Dedifferentiated amniotic fluid mesenchymal stem cell (primary cell): Measurements from ENCODE around the gene XPNPEP3.
"Not testable (repeated sequence)": the region's sequence is repeated elsewhere in the genome, so short reads cannot be mapped to it uniquely, and the experiment has no call there.

Experiments
- DNase-seq: peaks from one replicate; pipeline ENCODE4 v3.0.0-alpha.2; 2016; ENCODE audit errors: extremely low spot score

The XPNPEP3 gene

GRCh38 chr22:40856513-40857308, at the start of gene XPNPEP3, which contains the start of gene ST13:
XPNPEP3 (plus strand) TSS chr22:40857148; CDS start chr22:40857182, 34 bp downstream.
ST13 (minus strand) TSS chr22:40856639; CDS start chr22:40856540, 99 bp downstream.
- DNase-seq: peak; percentile 95

DNA sequence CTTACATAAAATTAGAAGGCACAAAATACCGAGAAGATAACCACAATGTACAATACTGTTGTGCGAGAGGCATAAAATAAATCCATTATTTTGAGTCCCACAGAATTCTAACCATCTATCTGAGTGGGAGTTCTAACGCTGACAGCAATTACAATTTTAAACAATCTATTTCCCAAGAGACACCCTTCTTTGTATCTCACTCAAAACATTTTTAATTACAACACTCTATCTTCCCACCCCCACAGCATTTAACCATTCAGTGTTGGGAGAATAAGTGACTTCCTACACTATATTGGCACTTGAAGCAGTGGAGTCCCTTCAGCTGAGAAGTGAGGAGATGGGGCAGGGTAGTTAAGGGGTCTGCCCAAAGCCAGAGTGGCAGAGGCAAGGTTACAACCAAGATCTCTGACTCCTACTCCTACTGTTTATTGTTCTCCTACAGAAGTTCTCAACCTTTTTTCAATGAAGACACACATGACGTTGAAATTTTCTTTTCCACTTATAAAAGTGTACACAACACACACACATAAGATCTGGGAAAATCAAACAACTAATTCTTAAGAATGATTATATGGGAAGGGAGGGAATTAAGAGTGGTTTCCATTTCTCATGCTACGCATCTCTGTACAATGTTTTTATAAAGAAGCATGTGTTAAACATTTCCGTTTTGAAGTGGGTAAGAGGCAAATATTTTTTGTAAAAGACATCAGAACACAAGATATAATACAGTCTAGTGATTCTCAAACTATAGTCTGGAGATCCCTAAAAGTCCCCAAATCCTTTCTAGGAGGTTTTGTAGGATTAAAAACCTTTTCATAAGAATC, 48.7 kb upstream of the XPNPEP3 start:
- no peak for DNase-seq

DNA sequence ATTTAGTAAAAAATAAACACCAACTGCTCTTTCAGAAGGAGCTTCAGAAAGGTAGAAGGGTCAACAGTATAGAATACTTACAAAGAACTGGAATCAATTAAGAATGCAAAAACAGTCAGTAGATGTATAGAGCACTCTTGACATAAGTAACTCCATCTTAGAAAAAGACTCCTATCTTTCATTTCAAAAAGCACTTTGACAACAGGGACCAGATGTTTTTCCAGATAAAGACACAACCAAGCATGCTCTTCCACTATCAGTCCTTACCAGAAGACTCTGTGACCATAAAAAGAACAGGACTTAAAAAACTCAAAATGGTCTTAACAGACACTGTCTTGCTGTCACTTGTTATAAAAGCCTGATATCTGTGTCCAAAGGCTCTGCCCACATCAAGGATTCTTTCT, 43.0 kb upstream of the XPNPEP3 start:
- no peak for DNase-seq

DNA sequence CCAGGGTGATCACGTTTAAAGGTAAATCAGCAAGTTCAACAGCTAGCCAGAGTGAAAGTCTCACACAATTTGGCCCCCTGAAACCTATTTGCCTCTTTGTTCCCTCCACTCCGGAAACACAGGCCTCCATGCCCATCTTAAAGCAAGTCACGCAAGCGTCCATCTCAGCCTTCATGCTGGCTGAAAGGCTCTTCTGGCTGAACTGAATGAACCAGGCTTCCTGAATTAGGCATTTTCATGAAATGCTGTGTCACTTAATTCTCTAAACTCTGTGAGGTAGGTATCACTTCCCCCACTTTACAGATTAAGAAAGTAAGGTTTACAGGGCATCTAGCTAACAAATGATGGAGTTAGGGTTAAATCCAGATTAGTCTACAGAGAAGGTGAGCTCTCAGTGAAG, 39.2 kb upstream of the XPNPEP3 start:
- DNase-seq: no peak

GRCh38 chr22:40818192-40818746, 38.7 kb upstream of the XPNPEP3 start:
- DNase-seq: no peak

GRCh38 chr22:40818747-40819598, 38.0 kb upstream of the XPNPEP3 start, which contains the start of gene SLC25A17:
SLC25A17 (minus strand) TSS chr22:40819346; CDS start chr22:40819248, 98 bp downstream.
- DNase-seq: peak; percentile 55

- DNase-seq: peak; percentile 31
These were observed 37.3 kb upstream of the XPNPEP3 start for GRCh38 chr22:40819599-40820140.

DNA sequence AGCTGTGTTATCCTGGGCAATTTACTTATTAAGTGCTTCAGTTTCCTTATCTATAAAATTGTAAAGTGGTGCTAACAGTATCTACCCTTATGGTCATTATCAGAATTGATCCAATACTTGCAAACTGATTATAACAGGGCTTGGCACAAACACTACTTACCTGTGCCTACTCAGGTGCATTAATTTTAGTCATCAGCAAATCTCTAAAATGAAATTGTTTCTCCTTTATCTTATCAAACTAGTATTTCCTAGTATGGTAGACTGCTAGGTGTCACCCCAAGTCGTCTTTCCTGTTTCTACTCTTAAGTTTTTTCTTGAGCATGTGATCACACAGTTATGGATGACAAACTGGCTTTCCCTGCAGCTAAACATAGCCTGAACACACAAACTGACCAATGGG, 33.5 kb upstream of the XPNPEP3 start:
- DNase-seq: no peak

DNA sequence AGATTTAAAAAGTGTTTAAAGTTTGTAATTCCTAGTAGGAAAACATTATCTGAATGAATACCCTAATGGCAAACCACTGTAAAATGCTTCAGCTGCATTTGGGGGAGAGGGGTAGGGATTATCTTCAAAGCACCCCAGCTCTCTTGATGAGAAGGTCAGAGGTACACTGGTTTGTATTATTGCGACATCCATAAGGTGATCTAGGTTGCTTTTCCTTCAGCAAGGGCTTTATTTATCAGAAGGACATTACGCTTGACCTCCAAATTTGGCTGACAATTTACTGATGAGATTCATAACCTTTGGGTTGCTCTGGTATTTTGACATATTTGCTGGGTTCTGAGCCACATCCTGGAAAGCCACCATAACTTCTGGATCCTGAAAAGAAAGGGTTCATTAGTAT, 30.7 kb upstream of the XPNPEP3 start:
- DNase-seq: not testable (repeated sequence)

DNA sequence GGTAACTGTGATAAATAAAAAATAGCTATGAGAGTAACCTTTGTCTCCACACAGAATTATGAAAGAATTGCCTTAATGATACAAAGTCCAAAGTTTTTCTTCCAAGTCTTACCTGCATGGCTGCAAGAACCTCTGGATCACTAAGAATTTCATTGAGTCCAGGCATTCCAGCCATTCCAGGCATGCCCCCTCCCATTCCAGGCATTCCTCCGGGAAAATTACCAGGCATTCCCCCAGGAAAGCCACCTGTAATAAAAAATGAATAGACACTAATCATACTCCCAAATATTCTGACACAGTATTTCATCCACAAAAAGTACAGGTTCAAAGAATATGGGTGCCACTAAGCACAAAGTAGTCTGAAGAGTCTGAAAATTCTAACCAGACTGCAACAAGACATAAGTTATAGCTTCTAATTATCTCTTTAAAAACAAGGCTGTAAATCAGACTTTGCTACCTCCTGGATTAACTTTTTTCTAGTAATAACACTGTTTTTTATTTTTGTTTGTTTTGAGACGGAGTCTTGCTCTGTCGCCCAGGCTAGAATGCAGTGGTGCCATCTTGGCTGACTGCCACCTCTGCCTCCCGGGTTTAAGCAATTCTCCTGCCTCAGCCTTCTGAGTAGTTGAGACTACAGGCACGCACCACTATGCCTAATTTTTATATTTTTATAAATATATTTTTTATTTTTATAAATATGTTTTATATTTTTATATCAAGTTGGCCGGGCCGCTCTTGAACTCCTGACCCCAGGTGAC, 29.8 kb upstream of the XPNPEP3 start:
- no peak for DNase-seq

DNA sequence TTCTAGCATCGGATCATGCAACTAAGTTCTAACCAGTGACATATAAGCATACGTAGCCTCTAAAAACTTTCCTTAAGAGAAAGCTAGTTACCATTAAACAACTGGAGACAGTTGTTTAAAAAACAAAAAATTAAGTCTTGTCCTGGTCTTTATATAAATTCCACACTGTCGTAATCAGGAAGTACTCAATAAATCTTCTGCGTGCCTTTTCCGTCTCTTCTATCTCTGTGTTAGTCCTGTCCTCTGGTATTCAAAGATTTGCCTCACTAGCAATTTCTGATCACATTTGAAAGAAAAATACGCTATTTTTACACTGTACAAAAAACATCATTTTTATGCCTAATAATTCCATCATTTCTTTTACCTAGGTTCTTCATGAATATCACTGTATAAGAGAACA, 27.8 kb upstream of the XPNPEP3 start:
- DNase-seq: no peak

GRCh38 chr22:40834619-40835018, 22.3 kb upstream of the XPNPEP3 start:
- no peak for DNase-seq

DNA sequence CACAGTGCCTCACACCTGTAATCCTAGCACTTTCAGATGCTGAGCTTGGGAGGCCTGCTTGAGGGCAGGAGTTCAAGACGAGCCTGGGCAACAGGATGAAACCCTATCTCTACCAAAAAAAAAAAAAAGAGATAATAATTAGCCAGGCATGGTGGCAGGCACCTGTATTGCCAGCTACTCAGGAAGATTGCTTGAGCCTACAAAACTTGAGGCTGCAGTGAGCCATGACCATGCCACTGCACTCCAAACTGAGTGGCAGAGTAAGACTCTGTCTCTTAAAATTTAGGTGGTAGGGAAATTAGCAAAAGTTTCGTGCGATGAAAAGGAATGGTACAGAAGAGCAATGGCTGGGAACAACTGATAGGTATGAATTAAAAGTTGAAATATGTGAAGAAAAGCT, 18.5 kb upstream of the XPNPEP3 start:
- no peak for DNase-seq

DNA sequence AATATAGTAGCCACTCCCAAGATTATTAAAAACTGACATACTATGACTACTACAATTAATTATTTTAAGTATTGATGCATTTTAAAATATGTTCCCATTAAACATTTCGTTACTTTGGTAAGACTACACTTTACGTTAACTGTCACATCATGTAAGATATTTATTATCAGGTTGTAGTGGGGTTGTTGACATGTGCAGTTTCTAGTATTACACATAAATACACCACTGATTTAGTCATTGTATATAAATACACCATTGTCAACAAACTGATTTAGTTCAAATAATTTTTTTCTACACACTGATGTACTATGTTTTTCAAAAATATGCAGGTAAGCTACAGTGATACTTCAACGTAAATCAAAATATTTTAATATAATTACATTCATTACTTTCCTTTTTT, 12.0 kb upstream of the XPNPEP3 start:
- DNase-seq: no peak

- not testable (repeated sequence) for DNase-seq
These were observed 11.1 kb upstream of the XPNPEP3 start for GRCh38 chr22:40845816-40846215.

DNA sequence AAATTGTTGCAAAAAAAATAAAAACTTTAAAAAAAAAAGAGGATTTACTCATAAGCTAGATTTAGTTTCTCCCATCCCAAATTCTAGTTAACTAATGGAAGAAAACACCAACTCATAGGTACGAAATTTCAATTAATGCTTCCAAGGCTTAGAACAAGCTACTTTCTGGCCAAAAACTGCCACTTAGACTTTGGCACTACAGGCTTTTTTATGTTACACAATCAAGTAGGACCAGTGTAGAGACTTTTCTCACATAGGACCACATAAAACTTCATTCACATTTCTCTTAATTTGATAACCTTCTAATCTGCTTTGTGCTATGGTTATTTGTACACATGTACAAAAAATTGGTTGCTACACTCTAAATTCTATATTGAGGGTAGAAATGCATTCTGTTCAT, 3.6 kb upstream of the XPNPEP3 start:
- DNase-seq: no peak

- no peak for DNase-seq
These were observed 3.0 kb upstream of the XPNPEP3 start for GRCh38 chr22:40853961-40854360.

DNA sequence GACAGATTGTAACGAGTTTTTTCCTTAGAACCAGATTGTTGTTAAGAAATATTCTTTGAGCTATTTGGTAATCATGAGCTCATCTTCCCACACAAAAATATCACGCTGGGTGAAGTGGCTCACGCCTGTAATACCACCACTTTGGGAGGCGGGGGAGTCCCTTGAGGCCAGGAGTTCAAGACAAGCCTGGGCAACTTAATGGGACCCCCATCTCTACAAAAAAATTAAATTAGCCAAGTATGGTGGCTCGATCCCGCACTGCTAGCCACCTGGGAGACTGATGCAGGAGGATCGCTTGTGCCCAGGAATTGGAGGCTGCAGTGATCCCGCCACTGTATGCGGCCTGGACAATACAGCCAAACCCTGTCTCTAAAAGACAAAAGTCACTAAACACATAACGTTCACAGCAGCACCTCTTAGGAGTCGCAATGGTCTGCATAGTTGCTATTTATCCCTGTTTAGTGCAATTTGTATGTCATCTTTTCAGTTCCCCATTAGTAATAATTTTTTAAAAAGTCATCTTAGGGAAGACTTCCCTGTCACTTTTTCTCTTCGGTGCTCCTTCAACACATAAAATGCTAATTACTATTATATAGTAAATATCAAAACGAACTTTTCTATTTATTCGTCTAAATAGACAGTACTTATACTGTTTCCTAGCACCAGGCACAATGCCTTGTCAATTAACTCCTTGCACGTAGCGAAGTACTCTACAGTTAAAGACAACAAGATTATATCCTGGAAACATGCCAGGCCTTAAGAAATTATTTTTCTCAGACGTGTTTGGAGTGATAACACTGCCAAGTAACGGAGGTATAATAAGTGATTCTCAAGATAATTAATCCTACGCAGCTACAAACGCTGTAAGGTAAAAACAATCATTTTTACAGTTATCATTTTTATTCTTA, 1.6 kb upstream of the XPNPEP3 start:
- no peak for DNase-seq

DNA sequence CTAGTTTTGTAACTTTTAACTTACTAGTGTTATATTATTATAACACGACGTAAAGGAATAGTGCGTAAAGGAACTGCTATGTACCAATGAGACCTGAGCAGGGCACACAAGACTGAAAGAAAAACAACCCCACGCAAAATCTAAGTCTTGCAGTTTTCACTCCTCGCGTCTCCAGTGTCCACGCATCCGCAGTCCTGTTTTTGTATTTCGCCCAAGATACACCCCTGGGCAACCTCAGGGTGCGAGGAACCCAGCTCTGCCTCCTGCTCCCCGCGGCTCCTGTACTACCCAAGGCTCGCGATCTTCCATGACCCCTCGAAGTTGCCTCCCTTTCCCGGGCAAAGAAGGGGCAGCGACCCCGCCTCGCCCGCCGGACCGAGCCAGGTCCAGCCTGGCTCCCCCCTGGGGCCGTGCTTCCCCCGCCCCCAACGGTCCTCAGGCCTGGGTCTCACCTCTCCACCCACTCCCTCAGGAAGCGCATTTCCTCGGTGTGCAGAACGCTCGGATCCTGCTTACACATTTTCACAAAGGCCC, 902 bp upstream of the XPNPEP3 start:
- peak; percentile 27 for DNase-seq
